Astrocyte (in vitro differentiated cells and primary cell): ENCODE measurements around the gene FABP6. TPM values are rescaled to one million over a fixed set of nuclear protein-coding genes. Genes with fewer than 3 reads are reported as not detected.

Source experiments
- DNase-seq: peaks from one replicate; pipeline ENCODE4 v3.0.0-alpha.2; 2010; ENCODE audit warnings: low read depth
- FAIRE-seq: peaks from 2 replicates; lab custom pipeline; 2011; peaks lifted over from hg19 to GRCh38; lab: Jason Lieb, UNC
- H2AFZ ChIP-seq: 2 replicates; pipeline ENCODE4 v1.6.0; 2012; ENCODE audit warnings: low read depth, low read length, inconsistent platforms
- H3K27ac ChIP-seq: 2 replicates; pipeline ENCODE4 v1.5.1; 2011; ENCODE audit warnings: low read depth, low read length, inconsistent platforms
- H3K27me3 ChIP-seq: 2 replicates; pipeline ENCODE4 v1.6.0; 2011; ENCODE audit warnings: low read length, inconsistent platforms; ENCODE audit not compliant: insufficient read depth
- H3K36me3 ChIP-seq: 2 replicates; pipeline ENCODE4 v1.5.1; 2011; ENCODE audit warnings: low read length, inconsistent platforms; ENCODE audit not compliant: insufficient read depth
- H3K4me1 ChIP-seq: 2 replicates; pipeline ENCODE4 v1.5.1; 2011; ENCODE audit warnings: low read length, inconsistent platforms; ENCODE audit not compliant: insufficient read depth
- H3K4me2 ChIP-seq: 2 replicates; pipeline ENCODE4 v1.6.0; 2012; ENCODE audit warnings: low read length, inconsistent platforms
- H3K4me3 ChIP-seq: 2 replicates; pipeline ENCODE4 v1.5.1; 2011; ENCODE audit warnings: low read depth, mild to moderate bottlenecking, low read length, inconsistent platforms; ENCODE audit not compliant: insufficient read depth
- H3K79me2 ChIP-seq: 2 replicates; pipeline ENCODE4 v1.6.0; 2012; ENCODE audit warnings: mild to moderate bottlenecking, low read length, inconsistent platforms; ENCODE audit not compliant: insufficient read depth
- H3K9ac ChIP-seq: 2 replicates; pipeline ENCODE4 v1.6.0; 2012; ENCODE audit warnings: mild to moderate bottlenecking, low read length, inconsistent platforms
- H3K9me3 ChIP-seq: 2 replicates; pipeline ENCODE4 v1.5.1; 2012; ENCODE audit warnings: low read depth, mild to moderate bottlenecking, low read length, inconsistent platforms; ENCODE audit not compliant: insufficient read depth
- H4K20me1 ChIP-seq: 2 replicates; pipeline ENCODE4 v1.6.0; 2012; ENCODE audit warnings: low read length, inconsistent platforms; ENCODE audit not compliant: insufficient read depth
- H3K27ac Mint-ChIP-seq: one replicate; pipeline ENCODE4 v1.8.0; 2021; ENCODE audit warnings: mild to moderate bottlenecking, mixed read lengths; ENCODE audit not compliant: unreplicated experiment
- H3K27me3 Mint-ChIP-seq: one replicate; pipeline ENCODE4 v1.8.0; 2021; ENCODE audit warnings: low read depth, mixed read lengths; ENCODE audit not compliant: unreplicated experiment
- H3K36me3 Mint-ChIP-seq: one replicate; pipeline ENCODE4 v1.8.0; 2021; ENCODE audit warnings: low read depth, mixed read lengths; ENCODE audit not compliant: unreplicated experiment
- H3K4me1 Mint-ChIP-seq: one replicate; pipeline ENCODE4 v1.8.0; 2021; ENCODE audit warnings: low read depth, mixed read lengths; ENCODE audit not compliant: unreplicated experiment
- H3K4me3 Mint-ChIP-seq: one replicate; pipeline ENCODE4 v1.8.0; 2021; ENCODE audit warnings: mild to moderate bottlenecking, moderate library complexity, mixed read lengths; ENCODE audit not compliant: unreplicated experiment
- H3K9me3 Mint-ChIP-seq: one replicate; pipeline ENCODE4 v1.8.0; 2021; ENCODE audit warnings: mild to moderate bottlenecking, mixed read lengths; ENCODE audit not compliant: unreplicated experiment
- EZH2 ChIP-seq: IDR thresholded peaks from 2 replicates; pipeline ENCODE4 v1.6.1; 2012; ENCODE audit warnings: mild to moderate bottlenecking, low read length, inconsistent platforms; ENCODE audit not compliant: insufficient read depth
- total RNA-seq: library from RNA; stranded (reverse); gene quantifications from 2 replicates; pipeline ENCODE4 v1.2.1, GENCODE V29; 2021
- TF ChIP-seq, protein P1 (sequence below): IDR thresholded peaks from 2 replicates; pipeline ENCODE4 v1.5.1; 2011; ENCODE audit warnings: low read depth, mild to moderate bottlenecking, inconsistent platforms, low read length, moderate library complexity; ENCODE audit not compliant: insufficient read depth

The FABP6 gene
- total RNA-seq, 1 donor from 2014 or later, result not detected

- Histone ChIP-seq H3K9ac (no peak overlapping the region), H3K36me3 (no peaks in the 10 kb centered on the region), H4K20me1 (peaks cover 25% of the 10 kb centered on the region), H3K4me2 (no peak overlapping the region), H2AFZ (no peak overlapping the region), H3K27me3 (no peaks in the 10 kb centered on the region), H3K27ac (no peak overlapping the region), H3K79me2 (peaks cover 8% of the 10 kb centered on the region), H3K4me1 (peaks cover 16% of the 10 kb centered on the region), H3K4me3 (no peak overlapping the region), H3K9me3 (no peaks in the 10 kb centered on the region)
- DNase-seq (no peak), FAIRE-seq (no peak)
- Mint-ChIP-seq H3K27me3 (no peaks in the 10 kb centered on the region), H3K9me3 (no peaks in the 10 kb centered on the region), H3K27ac (no peak overlapping the region), H3K4me1 (peaks cover 17% of the 10 kb centered on the region), H3K36me3 (peaks cover 7% of the 10 kb centered on the region), H3K4me3 (no peak overlapping the region)
- TF ChIP-seq EZH2, result no peak
Measured at GRCh38 chr5:160263326-160263855, 34.1 kb downstream of the FABP6 start.

DNA sequence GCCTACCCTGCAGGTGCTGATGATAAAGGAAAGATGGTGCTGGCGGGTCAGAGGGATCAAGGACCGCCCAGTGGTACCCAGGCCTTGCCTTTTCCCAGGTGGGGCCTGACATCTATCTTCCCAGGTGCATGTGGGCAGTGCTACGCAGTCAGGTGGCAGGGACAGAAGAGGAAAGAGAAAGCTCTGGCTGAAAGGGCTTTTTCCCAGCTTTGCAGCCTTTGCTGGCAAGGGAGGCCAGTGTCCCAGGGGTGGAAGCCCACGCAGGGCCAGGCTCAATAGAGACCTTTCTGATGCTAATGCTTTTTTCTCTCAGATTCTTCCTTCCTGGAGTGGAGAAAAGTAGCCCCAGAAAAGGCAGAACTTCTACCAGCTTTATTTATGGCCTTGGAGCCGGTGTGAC is 36.7 kb downstream of the FABP6 start:
- Mint-ChIP-seq H3K27me3 (no peaks in the 10 kb centered on the region), H3K36me3 (peaks cover 9% of the 10 kb centered on the region), H3K4me1 (peaks cover 26% of the 10 kb centered on the region), H3K27ac (no peak overlapping the region), H3K4me3 (no peak overlapping the region), H3K9me3 (no peaks in the 10 kb centered on the region)
- DNase-seq (no peak), FAIRE-seq (no peak)
- Histone ChIP-seq H2AFZ (no peak overlapping the region), H3K4me3 (no peak overlapping the region), H3K4me2 (no peak overlapping the region), H3K27ac (no peak overlapping the region), H3K79me2 (no peaks in the 10 kb centered on the region), H3K9me3 (no peaks in the 10 kb centered on the region), H4K20me1 (peaks cover 15% of the 10 kb centered on the region), H3K4me1 (peaks cover 12% of the 10 kb centered on the region), H3K27me3 (no peaks in the 10 kb centered on the region), H3K36me3 (no peaks in the 10 kb centered on the region), H3K9ac (no peak overlapping the region)
- TF ChIP-seq EZH2, result no peak
- TF ChIP-seq, protein P1, sequence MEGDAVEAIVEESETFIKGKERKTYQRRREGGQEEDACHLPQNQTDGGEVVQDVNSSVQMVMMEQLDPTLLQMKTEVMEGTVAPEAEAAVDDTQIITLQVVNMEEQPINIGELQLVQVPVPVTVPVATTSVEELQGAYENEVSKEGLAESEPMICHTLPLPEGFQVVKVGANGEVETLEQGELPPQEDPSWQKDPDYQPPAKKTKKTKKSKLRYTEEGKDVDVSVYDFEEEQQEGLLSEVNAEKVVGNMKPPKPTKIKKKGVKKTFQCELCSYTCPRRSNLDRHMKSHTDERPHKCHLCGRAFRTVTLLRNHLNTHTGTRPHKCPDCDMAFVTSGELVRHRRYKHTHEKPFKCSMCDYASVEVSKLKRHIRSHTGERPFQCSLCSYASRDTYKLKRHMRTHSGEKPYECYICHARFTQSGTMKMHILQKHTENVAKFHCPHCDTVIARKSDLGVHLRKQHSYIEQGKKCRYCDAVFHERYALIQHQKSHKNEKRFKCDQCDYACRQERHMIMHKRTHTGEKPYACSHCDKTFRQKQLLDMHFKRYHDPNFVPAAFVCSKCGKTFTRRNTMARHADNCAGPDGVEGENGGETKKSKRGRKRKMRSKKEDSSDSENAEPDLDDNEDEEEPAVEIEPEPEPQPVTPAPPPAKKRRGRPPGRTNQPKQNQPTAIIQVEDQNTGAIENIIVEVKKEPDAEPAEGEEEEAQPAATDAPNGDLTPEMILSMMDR, result no peak

DNA sequence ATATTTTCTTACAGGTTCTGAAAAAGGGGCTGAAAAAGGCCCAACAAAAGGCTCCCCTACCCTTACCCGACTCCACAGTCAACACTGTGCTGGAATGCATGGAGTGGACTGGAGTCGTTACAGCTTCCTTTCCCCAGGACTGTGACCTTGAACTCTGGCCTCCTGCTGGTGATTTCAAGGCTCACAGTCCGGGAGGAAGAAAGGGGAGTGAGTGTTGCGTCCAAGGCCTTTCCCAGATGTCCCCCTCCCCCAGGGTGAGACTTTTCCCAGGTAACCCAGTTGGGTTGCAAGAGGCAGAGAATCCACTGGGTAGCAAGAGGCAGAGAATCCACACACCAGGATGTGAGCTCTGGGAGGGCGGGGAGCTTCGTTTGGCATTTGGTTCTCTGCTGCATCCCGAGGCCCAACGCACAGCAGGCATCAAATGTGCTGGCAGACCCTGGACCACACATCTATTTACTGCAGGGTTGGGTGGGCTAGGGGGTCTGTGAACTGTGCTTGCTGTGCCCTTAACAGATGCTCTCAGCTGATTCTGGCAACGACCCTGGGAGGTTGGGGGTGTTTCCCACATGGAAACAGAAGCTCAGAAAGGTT is 37.5 kb downstream of the FABP6 start:
- Histone ChIP-seq H3K4me3 (no peak overlapping the region), H3K9ac (no peak overlapping the region), H3K27ac (no peak overlapping the region), H4K20me1 (peaks cover 8% of the 10 kb centered on the region), H3K9me3 (no peaks in the 10 kb centered on the region), H3K4me2 (no peak overlapping the region), H2AFZ (no peak overlapping the region), H3K36me3 (no peaks in the 10 kb centered on the region), H3K4me1 (peaks cover 6% of the 10 kb centered on the region), H3K79me2 (no peaks in the 10 kb centered on the region), H3K27me3 (no peaks in the 10 kb centered on the region)
- Mint-ChIP-seq H3K9me3 (no peaks in the 10 kb centered on the region), H3K36me3 (peaks cover 9% of the 10 kb centered on the region), H3K27ac (no peak overlapping the region), H3K4me3 (no peak overlapping the region), H3K4me1 (peaks cover 22% of the 10 kb centered on the region), H3K27me3 (no peaks in the 10 kb centered on the region)
- no peak for DNase-seq
- no peak for FAIRE-seq
- no peak for TF ChIP-seq EZH2
- TF ChIP-seq, protein P1, result no peak
